NCI-H2196 treated with DMSO at 0.1 percent for 48 hours (cell line): ENCODE measurements around the gene KATNB1.
"Not testable (repeated sequence)": the region's sequence is repeated elsewhere in the genome, so short reads cannot be mapped to it uniquely, and the experiment has no call there.

Experiments
- DNase-seq: peaks from one replicate; lab custom pipeline; 2025; ENCODE audit not compliant: unreplicated experiment; lab: John Stamatoyannopoulos, UW

KATNB1 gene

DNA sequence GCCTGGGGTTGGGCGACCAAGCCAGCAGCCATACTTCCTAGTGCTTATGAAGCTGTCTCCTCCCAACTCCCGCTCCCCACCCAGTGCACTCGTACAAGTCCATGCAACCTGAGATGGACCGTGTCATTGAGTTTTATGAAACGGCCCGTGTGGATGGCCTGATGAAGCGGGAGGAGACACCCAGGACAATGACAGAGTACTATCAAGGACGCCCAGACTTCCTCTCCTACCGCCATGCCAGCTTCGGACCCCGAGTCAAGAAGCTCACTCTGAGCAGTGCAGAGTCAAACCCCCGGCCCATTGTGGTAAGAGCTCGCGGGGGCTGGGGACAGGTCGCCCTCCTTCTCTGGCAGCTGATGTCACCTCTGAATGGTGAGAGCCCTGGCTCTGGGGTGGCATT lies 11.0 kb upstream of the KATNB1 start:
- no peak for DNase-seq

DNA sequence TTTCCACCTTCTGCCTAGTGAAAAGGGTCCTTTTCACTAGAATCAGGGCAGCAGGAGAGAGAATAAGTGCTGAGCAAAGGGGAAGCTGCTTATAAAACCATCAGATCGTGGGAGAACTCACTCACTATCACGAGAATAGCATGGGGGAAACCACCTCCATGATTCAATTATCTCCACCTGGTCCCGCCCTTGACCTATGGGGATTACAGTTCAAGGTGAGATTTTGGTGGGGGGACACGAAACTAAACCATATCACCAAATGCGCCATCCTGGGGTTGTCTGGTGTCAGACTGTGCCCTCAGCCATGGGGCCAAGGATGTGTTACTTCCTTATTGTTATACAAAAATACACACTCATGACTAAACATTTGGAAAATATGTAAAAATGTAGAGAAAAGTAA lies 10.4 kb upstream of the KATNB1 start:
- no peak for DNase-seq

DNA sequence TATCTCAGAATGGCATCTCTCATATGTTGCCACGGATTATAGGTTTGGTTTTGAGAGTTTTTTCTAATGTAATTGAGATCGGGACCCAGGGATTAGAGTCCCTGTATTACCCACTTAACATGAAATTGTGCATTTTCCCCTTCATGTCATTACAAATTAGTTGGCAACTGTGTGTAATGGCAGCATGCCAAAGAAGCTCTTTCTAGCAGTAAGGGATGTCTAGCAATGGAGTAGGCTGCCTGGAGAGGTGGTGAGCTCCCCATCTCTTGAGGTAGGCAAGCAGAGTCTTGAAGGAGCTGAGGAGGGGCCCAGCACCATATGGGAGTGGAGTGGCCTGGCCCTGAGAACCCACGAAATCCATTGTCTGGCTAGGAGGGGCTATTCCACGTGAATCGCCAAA lies 10.0 kb upstream of the KATNB1 start:
- no peak for DNase-seq

DNA sequence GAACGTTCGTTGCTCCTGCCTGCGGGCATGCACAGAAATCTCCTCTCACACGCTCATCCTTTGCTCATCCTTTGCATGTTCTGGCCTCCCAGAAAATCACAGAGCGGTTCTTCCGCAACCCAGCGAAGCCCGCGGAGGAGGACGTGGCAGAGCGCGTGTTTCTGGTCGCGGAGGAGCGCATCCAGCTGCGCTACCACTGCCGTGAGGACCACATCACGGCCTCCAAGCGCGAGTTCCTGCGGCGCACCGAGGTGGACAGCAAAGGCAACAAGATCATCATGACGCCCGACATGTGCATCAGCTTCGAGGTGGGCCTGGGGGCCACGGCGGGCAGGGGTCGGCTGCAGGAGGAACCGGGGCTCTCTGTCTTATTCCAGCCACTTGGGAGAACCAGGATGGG lies 9.6 kb upstream of the KATNB1 start:
- no peak for DNase-seq

DNA sequence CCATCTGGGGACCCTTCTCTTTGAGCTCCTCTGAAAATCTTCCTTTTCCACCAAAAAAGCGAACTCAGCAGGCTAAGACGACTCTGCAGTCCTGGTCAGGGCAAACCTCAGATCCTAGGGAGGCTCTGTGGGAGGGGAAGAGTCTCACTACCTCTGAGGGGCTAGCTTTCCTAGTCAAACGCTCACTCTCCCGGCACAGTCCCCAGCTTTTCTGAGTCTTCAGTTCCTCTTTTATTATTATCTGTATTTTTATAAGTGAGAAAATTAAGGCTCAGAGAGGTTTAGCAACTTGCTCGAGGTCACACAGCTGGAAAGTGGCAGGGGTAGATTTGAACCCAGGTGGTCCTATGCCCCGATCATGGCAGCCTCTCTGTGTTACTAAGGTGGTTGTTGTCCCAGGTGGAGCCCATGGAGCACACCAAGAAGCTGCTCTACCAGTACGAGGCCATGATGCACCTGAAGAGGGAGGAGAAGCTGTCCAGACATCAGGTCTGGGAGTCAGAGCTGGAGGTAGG lies 9.1 kb upstream of the KATNB1 start:
- no peak for DNase-seq

DNA sequence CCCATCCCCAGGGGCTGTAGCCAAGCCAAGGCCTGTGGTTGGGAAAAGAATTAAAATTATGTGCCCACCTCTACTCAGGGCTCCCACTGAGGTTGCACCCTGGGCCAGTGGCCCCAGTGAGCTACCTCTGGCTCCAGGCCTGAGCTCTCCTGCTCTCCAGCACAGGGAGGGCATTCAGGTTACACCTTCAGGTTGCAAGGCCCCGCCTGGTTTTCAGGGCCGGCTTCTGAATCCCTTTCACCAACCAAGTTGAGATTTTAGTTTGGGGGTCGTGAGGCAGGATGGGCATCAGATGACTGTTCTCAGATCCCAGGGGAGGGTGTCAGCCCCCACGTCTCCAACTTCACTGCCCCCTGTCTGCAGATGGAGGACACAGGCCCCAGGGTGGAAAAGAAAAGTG lies 8.0 kb upstream of the KATNB1 start:
- DNase-seq = no peak

DNA sequence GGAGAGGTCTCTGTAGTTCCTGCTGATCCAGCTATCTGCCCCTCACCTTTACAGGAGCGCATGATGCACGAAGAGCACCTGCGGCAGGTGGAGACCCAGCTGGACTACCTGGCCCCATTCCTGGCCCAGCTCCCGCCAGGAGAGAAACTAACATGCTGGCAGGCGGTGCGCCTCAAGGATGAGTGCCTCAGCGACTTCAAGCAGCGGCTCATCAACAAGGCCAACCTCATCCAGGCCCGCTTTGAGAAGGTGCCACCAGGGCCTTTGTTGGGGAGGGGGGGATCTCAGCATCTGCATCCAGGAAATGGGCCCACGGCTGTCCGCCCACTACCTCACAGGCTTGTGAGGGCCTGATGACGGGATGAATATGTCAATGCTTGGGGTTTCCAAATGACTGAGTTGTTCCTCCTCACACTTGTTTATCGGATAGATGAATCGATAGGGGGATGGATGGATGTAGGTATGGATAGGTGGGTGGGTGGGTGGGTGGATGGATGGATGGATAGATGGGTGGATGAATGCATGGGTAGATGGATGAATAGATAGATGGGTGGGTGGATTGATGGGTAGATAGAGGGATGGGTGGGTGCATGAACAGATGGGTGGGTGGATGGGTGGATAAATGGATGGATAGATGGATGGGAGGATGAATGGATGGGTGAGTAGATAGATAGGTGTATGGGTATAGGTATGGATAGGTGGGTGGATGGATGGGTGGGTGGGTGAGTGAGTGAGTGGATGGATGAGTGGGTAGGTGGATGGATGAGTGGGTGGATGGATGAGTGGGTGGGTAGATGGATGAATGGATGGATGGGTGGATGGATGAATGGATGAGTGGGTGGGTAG lies 7.0 kb upstream of the KATNB1 start:
- no peak for DNase-seq

DNA sequence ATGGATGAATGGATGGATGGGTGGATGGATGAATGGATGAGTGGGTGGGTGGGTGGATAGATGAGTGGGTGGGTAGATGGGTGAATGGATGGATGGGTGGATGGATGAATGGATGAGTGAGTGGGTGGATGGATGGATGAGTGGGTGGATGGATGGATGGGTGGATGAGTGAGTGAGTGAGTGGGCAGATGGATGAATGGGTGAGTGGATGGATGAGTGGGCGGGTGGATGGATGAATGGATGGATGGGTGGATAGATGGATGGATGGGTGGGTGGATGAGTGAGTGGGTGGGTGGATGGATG lies 6.4 kb upstream of the KATNB1 start:
- no peak for DNase-seq

DNA sequence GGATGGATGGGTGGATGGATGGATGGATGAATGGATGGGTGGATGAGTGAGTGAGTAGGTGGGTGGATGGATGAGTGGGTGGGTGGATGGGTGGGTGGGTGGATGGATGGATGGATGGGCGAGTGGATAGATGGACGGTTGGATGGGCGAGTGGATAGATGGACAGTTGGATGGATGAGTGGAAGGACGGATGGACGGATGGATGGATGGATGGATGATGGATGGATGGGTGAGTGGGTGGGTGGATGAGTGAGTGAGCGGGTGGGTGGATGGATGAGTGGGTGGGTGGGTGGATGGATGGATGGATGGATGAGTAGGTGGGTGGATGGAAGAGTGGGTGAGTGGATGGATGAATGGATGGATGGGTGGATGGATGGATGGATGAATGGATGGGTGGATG lies 5.7 kb upstream of the KATNB1 start:
- DNase-seq = not testable (repeated sequence)

DNA sequence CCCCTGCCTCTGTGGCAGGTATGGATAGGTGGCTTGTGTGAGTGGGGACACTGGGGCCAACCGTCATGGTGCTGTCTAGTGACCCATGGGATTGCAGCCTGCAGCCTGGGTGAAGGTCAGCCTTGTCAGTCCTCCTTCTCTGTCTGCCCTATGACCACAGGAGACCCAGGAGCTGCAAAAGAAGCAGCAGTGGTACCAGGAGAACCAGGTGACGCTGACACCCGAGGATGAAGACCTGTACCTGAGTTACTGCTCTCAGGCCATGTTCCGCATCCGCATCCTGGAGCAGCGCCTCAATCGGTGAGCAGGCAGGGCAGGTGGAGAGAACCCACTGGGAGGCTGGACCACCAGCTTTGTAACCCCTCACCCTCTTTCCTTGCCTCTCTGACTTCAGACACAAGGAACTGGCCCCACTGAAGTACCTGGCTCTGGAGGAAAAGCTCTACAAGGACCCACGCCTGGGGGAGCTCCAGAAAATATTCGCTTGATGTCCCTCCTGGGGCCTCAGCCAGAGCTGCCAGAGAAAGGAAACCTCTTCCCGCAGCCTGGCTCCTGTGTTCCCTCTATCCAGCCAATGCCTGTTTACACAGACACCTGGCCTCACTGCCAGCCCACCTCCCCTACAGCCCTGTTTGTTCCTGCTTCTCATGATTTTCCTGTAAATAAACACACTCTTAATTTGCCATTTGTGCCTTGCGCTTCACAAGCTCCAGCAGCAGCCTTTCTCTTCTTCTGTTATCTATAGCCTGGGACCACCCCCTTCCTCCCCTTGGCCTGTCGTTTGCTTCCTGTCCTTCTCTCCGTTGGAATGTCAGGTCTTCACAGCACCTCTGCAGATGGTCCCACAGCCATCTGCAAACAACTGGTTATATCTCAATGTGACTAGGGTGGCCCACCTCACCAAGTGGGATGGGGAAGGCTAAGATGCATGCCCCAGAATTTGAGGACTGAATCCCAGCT lies 4.5 kb upstream of the KATNB1 start:
- DNase-seq = no peak

DNA sequence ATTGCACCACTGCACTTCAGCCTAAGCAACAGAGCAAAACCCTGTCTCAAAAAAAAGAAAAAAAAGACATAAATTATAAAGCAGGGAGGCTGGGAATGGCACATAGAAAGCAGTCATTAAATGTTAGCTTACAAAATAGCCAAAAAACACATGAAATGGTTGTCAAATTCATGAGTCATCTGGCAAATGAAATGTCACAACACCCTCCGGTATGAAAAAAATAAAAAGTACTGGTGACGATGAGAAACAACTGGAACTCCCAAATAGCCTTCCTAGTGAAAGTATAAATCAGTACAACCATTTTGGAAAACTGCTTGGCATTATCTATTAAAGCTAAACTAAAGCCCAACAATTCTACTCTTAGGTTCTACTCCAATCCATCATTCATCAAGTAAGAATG lies 3.5 kb upstream of the KATNB1 start:
- DNase-seq = no peak

DNA sequence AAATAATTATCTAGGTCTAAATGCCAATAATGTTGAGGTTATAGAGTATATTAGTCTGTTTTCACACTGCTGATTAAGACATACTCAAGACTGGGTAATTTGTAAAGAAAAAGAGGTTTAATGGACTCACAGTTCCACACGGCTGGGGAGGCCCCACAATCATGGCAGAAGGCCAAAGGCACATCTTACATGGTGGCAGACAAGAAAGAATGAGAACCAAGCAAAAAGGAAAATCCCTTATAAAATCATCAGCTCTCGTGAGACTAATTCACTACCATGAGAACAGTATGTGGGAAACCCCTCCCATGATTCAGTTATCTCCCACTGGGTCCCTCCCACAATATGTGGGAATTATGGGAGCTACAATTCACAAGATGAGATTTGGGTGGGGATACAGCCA lies 2.9 kb upstream of the KATNB1 start:
- DNase-seq = no peak

DNA sequence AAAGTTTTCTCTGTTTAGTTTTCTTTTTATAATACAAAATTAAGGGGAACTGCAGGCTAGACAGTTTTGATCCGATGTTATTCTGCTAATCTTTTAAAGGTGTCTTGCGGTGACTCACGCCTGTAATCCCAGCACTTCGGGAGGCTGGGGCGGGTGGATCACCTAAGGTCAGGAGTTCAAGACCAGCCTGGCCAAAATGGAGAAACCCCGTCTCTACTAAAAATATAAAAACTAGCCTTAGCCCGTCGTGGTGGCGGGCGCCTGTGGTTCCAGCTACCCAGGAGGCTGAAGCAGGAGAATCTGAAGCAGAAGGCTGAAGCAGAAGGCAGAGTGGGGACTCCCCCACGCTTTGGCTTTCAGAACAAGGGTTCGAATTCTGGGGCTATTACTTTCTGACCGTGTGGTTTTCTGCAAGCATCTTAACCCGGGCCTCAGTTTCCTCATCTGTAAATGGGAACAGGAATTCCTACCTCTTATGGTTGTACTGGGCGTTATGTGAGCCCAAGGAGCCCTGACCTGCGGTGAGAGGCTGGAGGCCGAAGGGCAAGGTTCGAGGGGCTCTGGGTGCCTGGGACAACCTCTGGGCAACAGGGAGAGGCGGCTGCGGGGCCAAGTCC lies 1.2 kb upstream of the KATNB1 start:
- DNase-seq = no peak

DNA sequence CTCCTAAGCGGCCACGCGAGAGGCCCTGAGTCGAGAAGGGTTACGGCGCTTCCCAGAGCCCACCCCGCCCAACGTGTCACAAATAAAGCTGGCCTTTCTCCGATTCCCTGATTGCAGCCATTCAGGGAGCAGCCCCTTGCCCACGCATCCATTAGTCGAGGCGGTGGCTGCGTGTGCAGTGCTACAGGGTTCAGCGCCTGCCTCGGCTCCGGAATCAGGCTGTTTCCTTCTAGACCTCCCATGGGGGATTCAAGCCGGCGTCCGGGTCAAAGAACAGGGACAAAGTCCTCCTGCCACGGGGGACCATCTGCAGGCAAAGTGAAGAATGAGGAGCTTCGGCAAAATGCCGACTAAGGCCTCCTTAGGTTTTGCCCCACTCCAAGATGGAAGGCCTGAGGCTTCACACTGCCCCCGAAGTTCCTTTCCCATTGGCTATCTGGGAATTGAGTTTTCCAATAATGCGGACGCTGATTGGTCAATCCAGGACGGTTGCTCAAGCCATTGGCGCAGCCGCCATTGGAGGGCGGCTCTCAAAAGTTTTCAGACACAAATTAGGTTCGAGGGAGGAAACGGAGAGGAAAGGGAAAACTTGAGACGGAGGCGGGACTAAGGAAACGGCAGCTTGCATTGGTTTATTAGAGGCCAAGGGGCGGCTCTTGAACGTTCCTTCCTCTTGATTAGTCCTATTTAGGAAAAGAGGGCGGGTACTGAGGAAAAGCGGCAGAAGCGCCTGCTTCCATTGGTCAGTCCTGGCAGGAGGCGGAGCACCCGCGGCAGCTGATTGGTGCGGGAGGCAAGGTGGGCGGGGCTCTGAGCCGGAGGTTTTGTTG lies 430 bp upstream of the KATNB1 start:
- DNase-seq = peak; percentile 98

DNA sequence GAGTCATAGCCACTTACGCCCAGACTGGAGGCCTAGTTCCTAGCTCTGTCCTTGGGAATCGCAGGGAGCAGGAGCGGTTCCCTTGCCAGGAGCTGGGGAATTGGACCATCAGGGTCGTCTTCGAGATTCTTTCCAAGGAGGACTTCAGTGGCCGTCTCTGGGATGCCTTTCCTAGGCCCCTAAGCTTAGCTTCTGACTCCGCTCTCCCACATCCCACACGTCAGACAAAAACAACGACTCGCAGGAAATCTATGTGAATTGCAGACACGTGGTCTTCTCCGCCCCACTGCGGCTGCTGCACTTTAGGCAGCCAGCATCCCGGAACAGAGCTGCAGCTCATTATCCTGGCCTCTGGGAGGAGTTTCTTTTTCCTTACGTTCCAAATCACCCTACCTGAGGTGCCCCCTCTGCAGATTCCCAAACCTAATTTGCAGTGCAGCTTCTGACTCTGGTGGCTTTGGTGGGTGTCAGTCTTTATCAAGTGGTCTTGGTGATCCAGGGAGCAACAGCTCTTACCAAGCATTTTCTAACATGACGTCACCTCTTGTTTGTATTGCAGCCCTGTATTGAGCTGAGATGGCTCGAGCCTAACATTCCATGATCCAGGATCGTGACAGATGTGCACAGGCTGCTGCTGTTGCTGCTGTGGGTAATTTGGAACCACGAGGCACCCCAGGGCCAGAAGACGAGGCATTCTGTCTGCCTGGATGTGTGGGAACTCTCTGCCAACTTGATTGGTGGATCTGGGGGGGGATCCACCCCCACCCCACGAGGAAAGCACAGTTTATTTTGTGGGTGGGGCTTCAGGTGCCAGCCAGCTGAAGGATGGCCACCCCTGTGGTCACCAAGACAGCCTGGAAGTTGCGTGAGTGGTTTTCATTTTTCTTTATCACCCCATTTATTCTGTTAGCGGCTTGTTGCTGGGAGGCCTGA lies 1.1 kb downstream of the KATNB1 start:
- DNase-seq = peak; percentile 9

DNA sequence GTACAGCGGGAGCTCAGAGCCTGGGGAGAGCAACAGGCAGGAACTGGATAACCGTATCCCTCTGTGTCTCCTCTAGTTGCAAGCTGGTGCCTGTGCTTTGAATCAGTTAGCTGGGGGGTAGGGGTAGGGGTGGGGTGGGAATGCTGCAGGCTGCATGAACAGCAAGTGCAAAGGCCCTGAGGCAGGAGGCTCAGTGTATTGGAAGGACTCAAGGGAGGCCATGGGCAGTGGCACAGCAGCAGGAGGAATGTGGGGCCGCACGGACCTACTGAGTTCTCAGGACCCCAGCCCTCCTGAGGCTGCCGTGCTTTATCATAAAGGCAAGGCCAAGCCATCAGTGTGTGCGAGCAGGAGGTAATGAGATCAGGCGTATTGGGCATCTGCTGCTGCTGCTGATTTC lies 3.3 kb downstream of the KATNB1 start:
- no peak for DNase-seq

DNA sequence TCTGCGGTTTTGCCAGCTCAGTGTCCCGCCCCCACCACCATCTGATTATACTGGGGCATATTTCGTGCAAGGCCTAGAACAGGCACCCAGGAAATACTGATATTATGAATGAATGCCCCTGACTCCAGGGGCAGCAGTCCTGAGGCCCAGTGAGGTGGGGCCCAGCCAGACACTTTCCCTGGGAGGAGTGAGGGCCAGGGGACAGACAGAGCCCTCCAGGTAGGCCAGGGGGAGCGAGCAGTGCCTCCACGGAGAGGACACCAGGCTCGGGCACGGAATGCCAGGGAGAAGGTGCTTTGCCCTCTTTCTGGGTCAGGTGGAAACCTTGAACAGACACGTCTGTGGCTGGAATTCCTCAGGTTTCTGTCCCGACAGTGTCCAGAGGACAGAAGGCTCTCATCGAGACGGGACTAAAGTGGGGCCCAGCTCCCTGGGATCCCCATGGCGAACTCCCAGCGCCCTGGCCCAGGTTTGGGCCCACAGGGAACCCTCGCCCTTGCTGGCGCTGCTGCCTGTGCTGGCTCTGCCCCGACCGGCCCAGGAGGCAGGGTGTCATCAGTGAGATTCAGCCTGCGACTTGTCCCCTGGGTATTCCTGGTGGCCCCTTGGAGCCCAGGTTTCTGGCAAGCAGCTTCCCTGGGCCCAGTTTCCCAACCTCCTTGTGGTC lies 4.3 kb downstream of the KATNB1 start:
- DNase-seq = no peak

DNA sequence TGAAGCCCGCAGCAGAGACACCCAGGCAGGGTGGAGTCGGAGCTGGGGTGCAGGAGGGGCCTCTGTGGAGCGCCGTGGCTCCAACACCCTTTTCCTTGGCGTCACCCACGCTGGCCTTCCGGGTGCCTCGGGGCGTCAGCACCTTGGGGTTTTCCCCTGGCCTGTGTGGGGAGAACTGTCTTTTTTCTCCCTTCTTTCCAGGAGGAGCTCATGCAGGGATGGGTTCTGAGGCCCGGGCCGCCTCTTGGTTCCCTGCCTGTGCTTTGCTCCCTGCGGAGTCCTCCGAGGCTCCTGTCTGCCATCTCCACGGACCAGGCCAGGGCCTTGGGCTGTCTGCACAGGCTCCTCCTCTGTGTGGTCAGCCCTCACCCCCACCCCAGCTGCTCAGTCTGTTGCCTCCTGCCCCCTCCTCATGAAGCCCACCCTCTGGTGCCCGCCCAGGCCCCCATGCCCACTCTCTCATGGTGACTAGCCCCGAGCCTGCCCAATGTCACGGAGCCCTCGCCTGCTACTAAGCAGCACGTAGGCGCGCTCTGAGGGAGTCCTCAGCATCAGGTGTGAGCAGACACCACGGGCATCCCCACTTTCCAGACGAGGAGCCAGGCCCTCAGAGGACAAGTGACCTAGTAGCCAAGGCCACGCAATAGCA lies 5.0 kb downstream of the KATNB1 start:
- DNase-seq = no peak
